IMR-90 (cell line): Measurements from ENCODE around the gene PARD3. TPM values are rescaled to one million over a fixed set of nuclear protein-coding genes. Genes with fewer than 3 reads are reported as not detected.
A peak's percentile ranks its signal among the peaks of the same experiment; 100 is the strongest.

Experiments used
- ATAC-seq: fragments of 200-7000 bp; cut with Tn5 transposase; 2 replicates; pipeline ENCODE4 v1.9.1; 2020; ENCODE audit warnings: low read depth, mild to moderate bottlenecking, moderate library complexity
- BruUV-seq: library from RNA; stranded (reverse); fragments of 400-500 nt; replicated peaks from 2 replicates; lab custom pipeline; 2021; lab: Mats Ljungman, UMichigan
- CTCF ChIA-PET: fragments of 300-600 bp; formaldehyde crosslinking; extraction: SDS; loops from one replicate; lab custom pipeline; 2021; ENCODE audit warnings: antibody characterized with exemption; lab: Yijun Ruan, JAX
- POLR2A ChIA-PET: fragments of 300-600 bp; sonication (Branson Sonifier 250); formaldehyde crosslinking; loops from one replicate; lab custom pipeline; 2022; ENCODE audit warnings: antibody characterized with exemption; ENCODE audit not compliant: unreplicated experiment; lab: Charles Lee
- DNase-seq: peaks from one replicate; pipeline ENCODE4 v3.0.0; 2013
- H2AFZ ChIP-seq: replicated peaks from 2 replicates; pipeline ENCODE3; 2013; ENCODE audit warnings: low read length, mild to moderate bottlenecking; ENCODE audit not compliant: poor library complexity
- H2AK5ac ChIP-seq: 2 replicates; pipeline ENCODE4 v1.6.1; 2013; ENCODE audit warnings: low read depth, low read length, inconsistent platforms
- H2AK9ac ChIP-seq: replicated peaks from 2 replicates; pipeline ENCODE3; 2013; ENCODE audit warnings: mild to moderate bottlenecking, low read depth, low read length, moderate library complexity; ENCODE audit not compliant: poor library complexity
- H2BK120ac ChIP-seq: 2 replicates; pipeline ENCODE4 v1.6.1; 2013; ENCODE audit warnings: low read depth, low read length, inconsistent platforms
- H2BK15ac ChIP-seq: 3 replicates; pipeline ENCODE4 v1.6.1; 2013; ENCODE audit warnings: low read depth, low read length, inconsistent platforms
- H2BK20ac ChIP-seq: 2 replicates; pipeline ENCODE4 v1.6.1; 2013; ENCODE audit warnings: low read depth, mild to moderate bottlenecking, inconsistent platforms, low read length, moderate library complexity
- H2BK5ac ChIP-seq: 2 replicates; pipeline ENCODE4 v1.6.1; 2013; ENCODE audit warnings: mild to moderate bottlenecking, low read depth, low read length, inconsistent platforms; ENCODE audit not compliant: poor library complexity, severe bottlenecking
- H3K14ac ChIP-seq: replicated peaks from 2 replicates; pipeline ENCODE4 v1.6.1; 2013; ENCODE audit warnings: low read depth, low read length, inconsistent platforms
- H3K18ac ChIP-seq: 2 replicates; pipeline ENCODE4 v1.6.1; 2013; ENCODE audit warnings: low read depth, low read length, control low read depth
- H3K23ac ChIP-seq: 2 replicates; pipeline ENCODE4 v1.6.1; 2013; ENCODE audit warnings: low read depth, low read length, inconsistent platforms
- H3K27ac ChIP-seq: 2 replicates; pipeline ENCODE4 v1.5.1; 2013; ENCODE audit warnings: mild to moderate bottlenecking, control low read depth, low read length; ENCODE audit not compliant: insufficient read depth
- H3K27me3 ChIP-seq: 2 replicates; pipeline ENCODE4 v1.6.1; 2013; ENCODE audit warnings: low read length; ENCODE audit not compliant: control insufficient read depth, insufficient read depth
- H3K36me3 ChIP-seq: 2 replicates; pipeline ENCODE4 v1.6.1; 2013; ENCODE audit warnings: low read length, mixed read lengths; ENCODE audit not compliant: control insufficient read depth, insufficient read depth
- H3K4ac ChIP-seq: 2 replicates; pipeline ENCODE4 v1.6.1; 2013; ENCODE audit warnings: low read depth, low read length, inconsistent platforms
- H3K4me1 ChIP-seq: 2 replicates; pipeline ENCODE4 v1.6.1; 2013; ENCODE audit warnings: low read length, mixed read lengths; ENCODE audit not compliant: control insufficient read depth, insufficient read depth
- H3K4me2 ChIP-seq: 2 replicates; pipeline ENCODE4 v1.6.1; 2013; ENCODE audit warnings: low read depth, mild to moderate bottlenecking, control low read depth, low read length, moderate library complexity
- H3K4me3 ChIP-seq: 2 replicates; pipeline ENCODE4 v1.5.1; 2013; ENCODE audit warnings: low read depth, mild to moderate bottlenecking, control low read depth, low read length, moderate library complexity; ENCODE audit not compliant: insufficient read depth
- H3K56ac ChIP-seq: 2 replicates; pipeline ENCODE4 v1.6.1; 2013; ENCODE audit warnings: low read length, inconsistent platforms; ENCODE audit not compliant: insufficient read depth; ENCODE audit errors: extremely low read depth
- H3K79me1 ChIP-seq, 2 experiments: 2 replicates each; pipeline ENCODE4 v1.6.1; 2013; ENCODE audit warnings: low read length in 2 of 2, inconsistent platforms in 1 of 2, low read depth in 1 of 2
- H3K9ac ChIP-seq: 2 replicates; pipeline ENCODE4 v1.6.1; 2013; ENCODE audit warnings: low read depth, low read length, control low read depth
- H3K9me1 ChIP-seq: 2 replicates; pipeline ENCODE4 v1.6.1; 2013; ENCODE audit warnings: low read length, inconsistent platforms; ENCODE audit not compliant: insufficient read depth
- H3K9me3 ChIP-seq: 2 replicates; pipeline ENCODE4 v1.6.1; 2013; ENCODE audit warnings: low read length; ENCODE audit not compliant: control insufficient read depth, insufficient read depth
- H4K20me1 ChIP-seq: 2 replicates; pipeline ENCODE4 v1.6.1; 2013; ENCODE audit warnings: low read length, inconsistent platforms; ENCODE audit not compliant: insufficient read depth
- H4K5ac ChIP-seq: 2 replicates; pipeline ENCODE4 v1.6.1; 2013; ENCODE audit warnings: mild to moderate bottlenecking, low read depth, low read length, control low read depth
- H4K8ac ChIP-seq, 2 experiments: 2 replicates each; pipeline ENCODE4 v1.6.1; 2013; ENCODE audit warnings: low read depth in 2 of 2, low read length in 2 of 2, control low read depth in 1 of 2, inconsistent platforms in 1 of 2
- H4K91ac ChIP-seq: 2 replicates; pipeline ENCODE4 v1.6.1; 2013; ENCODE audit warnings: low read depth, low read length, inconsistent platforms; ENCODE audit not compliant: insufficient read depth
- BHLHE40 ChIP-seq: fragments of 150-350 bp; IDR thresholded peaks from 2 replicates; pipeline ENCODE4 v1.6.1; 2016; ENCODE audit warnings: mild to moderate bottlenecking, low read depth, low read length
- FOS ChIP-seq: fragments of 150-350 bp; IDR thresholded peaks from 2 replicates; pipeline ENCODE4 v1.6.1; 2016; ENCODE audit warnings: low read depth, low read length
- MAFK ChIP-seq: IDR thresholded peaks from 2 replicates; pipeline ENCODE4 v1.6.1; 2012; ENCODE audit warnings: low read depth, low read length, improper control_type of control experiment
- MAZ ChIP-seq: IDR thresholded peaks from 2 replicates; pipeline ENCODE4 v1.6.1; 2012; ENCODE audit warnings: low read depth, mild to moderate bottlenecking, low read length, improper control_type of control experiment, moderate library complexity, borderline replicate concordance
- MXI1 ChIP-seq: IDR thresholded peaks from 2 replicates; pipeline ENCODE4 v1.6.1; 2012; ENCODE audit warnings: low read depth, mild to moderate bottlenecking, low read length, moderate library complexity, borderline replicate concordance
- NFE2L2 ChIP-seq: fragments of 150-350 bp; IDR thresholded peaks from 2 replicates; pipeline ENCODE4 v1.6.1; 2016; ENCODE audit warnings: low read depth, mild to moderate bottlenecking, low read length
- RAD21 ChIP-seq: IDR thresholded peaks from 2 replicates; pipeline ENCODE4 v1.6.1; 2012; ENCODE audit warnings: low read length, improper control_type of control experiment
- RCOR1 ChIP-seq: IDR thresholded peaks from 2 replicates; pipeline ENCODE4 v1.6.1; 2012; ENCODE audit warnings: mild to moderate bottlenecking, low read length, improper control_type of control experiment; ENCODE audit not compliant: insufficient replicate concordance
- RFX5 ChIP-seq: IDR thresholded peaks from 2 replicates; pipeline ENCODE4 v1.8.0; 2012; ENCODE audit warnings: low read depth, mild to moderate bottlenecking, low read length, moderate library complexity
- WGBS, 2 experiments: methylation state at CpG; one replicate each; pipeline versions ENCODE4 v1.1.5 to v1.1.7; 2013; ENCODE audit warnings: missing lambda C conversion rate in 2 of 2; ENCODE audit not compliant: insufficient read length in 1 of 2; ENCODE audit errors: extremely low coverage in 2 of 2; 5-methylcytosine and 5-hydroxymethylcytosine counted together
- dilution Hi-C: fragments of 300-500 bp; cut with HindIII; formaldehyde crosslinking; loops from one replicate; pipeline ENCODE4 v1.14.3; 2018; ENCODE audit warnings: low sequenced_read_pairs; ENCODE audit not compliant: unreplicated experiment
- in situ Hi-C: fragments of 300-500 bp; cut with MboI; formaldehyde crosslinking; loops from 3 replicates; pipeline ENCODE4 v1.14.3; 2019; ENCODE audit warnings: low sequenced_read_pairs, inconsistent platforms, mixed read lengths
- intact Hi-C: fragments of 100-400 bp; cut with micrococcal nuclease; formaldehyde crosslinking; loops from 2 replicates; pipeline ENCODE4 v1.10.0; 2022
- polyA plus RNA-seq, 3 experiments: library from polyadenylated mRNA; depleted of rRNA; stranded (reverse); fragments of >200 nt; gene quantifications; 2 replicates each; pipeline ENCODE4 v1.2.3, GENCODE V29; 2012; ENCODE audit warnings: low replicate concordance in 1 of 3
- total RNA-seq: library from RNA; depleted of rRNA; stranded (reverse); fragments of >200 nt; gene quantifications from 2 replicates; pipeline ENCODE4 v1.2.3, GENCODE V29; 2012
- TF ChIP-seq, protein P1 (sequence below): fragments of 150-350 bp; IDR thresholded peaks from 2 replicates; pipeline ENCODE4 v1.6.1; 2016; ENCODE audit warnings: low read depth, mild to moderate bottlenecking, low read length, moderate library complexity, borderline replicate concordance
- TF ChIP-seq, protein P2 (sequence below): fragments of 150-350 bp; IDR thresholded peaks from 2 replicates; pipeline ENCODE4 v1.6.1; 2017; ENCODE audit warnings: mild to moderate bottlenecking, antibody characterized with exemption, low read length, low read depth

PARD3 gene
- total and polyA plus RNA-seq, 2 of the 4 experiments (the other 2 are of a cell fraction): 14.6 to 37.5 TPM

DNA sequence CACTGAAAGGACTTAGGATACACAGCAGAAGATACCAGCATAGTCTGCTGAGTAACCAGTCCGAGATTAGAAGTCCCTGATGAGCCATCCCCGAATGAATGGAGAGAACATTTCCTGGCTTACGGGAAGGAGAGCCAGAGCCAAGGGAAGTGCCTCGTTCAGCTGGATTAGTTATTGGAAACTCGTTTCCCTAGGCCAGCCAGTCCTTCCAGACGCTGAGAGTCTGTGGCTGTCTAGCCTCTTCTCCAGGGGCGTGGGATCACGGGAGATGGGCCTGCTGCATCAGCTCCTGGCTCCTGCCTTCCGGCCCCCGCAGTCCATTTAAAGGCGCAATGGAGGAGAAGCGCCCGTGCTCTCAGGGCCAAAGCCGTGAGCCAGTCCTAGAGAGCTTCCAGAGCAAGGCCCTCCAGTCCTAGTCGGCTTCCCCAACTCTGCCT, 712.8 kb downstream of the PARD3 start:
- dilution Hi-C loops (no loop called here), in situ Hi-C loops (loop anchor here (25.0 kb wide), 1 partner anchor 765 kb away; the partner anchor contains the start of gene NRP1), intact Hi-C loops (no loop called here)
- H4K8ac ChIP-seq: peak overlapping the region; percentile 45 to 88
- H3K4me2 ChIP-seq: peak overlapping the region; percentile 61
- H3K4me1 ChIP-seq: peaks cover 13% of the 10 kb centered on the region
- H3K18ac ChIP-seq: peak overlapping the region; percentile 94
- H4K20me1 ChIP-seq: no peaks in the 10 kb centered on the region
- peak overlapping the region; percentile 80 for H4K91ac ChIP-seq
- peak overlapping the region; percentile 80 for H3K4ac ChIP-seq
- peak overlapping the region; percentile 92 for H2BK120ac ChIP-seq
- H3K9ac ChIP-seq: peak overlapping the region; percentile 30
- no TSS peak for BruUV-seq
- DNase-seq (peak; percentile 78), ATAC-seq (peak; percentile 66)
- peak overlapping the region; percentile 73 for H4K5ac ChIP-seq
- peak overlapping the region; percentile 88 for H2BK20ac ChIP-seq
- no peaks in the 10 kb centered on the region for H3K79me1 ChIP-seq
- peak overlapping the region; percentile 82 for H3K23ac ChIP-seq
- no peaks in the 10 kb centered on the region for H3K9me3 ChIP-seq
- H3K4me3 ChIP-seq: no peak overlapping the region
- H3K27me3 ChIP-seq: no peaks in the 10 kb centered on the region
- POLR2A ChIA-PET: no interaction called here
- H3K36me3 ChIP-seq: no peaks in the 10 kb centered on the region
- peak overlapping the region; percentile 86 for H2AFZ ChIP-seq
- H2BK15ac ChIP-seq: peak overlapping the region; percentile 67; the same call in 1 of the 3 replicates
- TF ChIP-seq MXI1 (no peak), RCOR1 (no peak), FOS (no peak), NFE2L2 (no peak), MAFK (0 out of 2 replicates have a peak, but pooled peaks have one; percentile 14), MAZ (no peak), RAD21 (no peak), BHLHE40 (peak; percentile 53), RFX5 (no peak)
- TF ChIP-seq, protein P1, sequence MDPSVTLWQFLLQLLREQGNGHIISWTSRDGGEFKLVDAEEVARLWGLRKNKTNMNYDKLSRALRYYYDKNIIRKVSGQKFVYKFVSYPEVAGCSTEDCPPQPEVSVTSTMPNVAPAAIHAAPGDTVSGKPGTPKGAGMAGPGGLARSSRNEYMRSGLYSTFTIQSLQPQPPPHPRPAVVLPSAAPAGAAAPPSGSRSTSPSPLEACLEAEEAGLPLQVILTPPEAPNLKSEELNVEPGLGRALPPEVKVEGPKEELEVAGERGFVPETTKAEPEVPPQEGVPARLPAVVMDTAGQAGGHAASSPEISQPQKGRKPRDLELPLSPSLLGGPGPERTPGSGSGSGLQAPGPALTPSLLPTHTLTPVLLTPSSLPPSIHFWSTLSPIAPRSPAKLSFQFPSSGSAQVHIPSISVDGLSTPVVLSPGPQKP: no peak
- TF ChIP-seq, protein P2, sequence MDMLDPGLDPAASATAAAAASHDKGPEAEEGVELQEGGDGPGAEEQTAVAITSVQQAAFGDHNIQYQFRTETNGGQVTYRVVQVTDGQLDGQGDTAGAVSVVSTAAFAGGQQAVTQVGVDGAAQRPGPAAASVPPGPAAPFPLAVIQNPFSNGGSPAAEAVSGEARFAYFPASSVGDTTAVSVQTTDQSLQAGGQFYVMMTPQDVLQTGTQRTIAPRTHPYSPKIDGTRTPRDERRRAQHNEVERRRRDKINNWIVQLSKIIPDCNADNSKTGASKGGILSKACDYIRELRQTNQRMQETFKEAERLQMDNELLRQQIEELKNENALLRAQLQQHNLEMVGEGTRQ: no peak
- peak overlapping the region; percentile 73 for H2BK5ac ChIP-seq
- no peak overlapping the region for H2AK9ac ChIP-seq
- 0 out of 2 replicates have a peak overlapping the region, but pooled peaks have one; percentile 21 for H3K56ac ChIP-seq
- H3K14ac ChIP-seq: peak overlapping the region; percentile 84
- CTCF ChIA-PET: no interaction called here
- H3K9me1 ChIP-seq: peaks cover 5% of the 10 kb centered on the region
- H2AK5ac ChIP-seq: no peak overlapping the region; the same call in 1 of the 2 replicates
- H3K27ac ChIP-seq: peak overlapping the region; percentile 91
- WGBS, 2 experiments: 0% methylated on average over 2 of the region's 15 CpGs; no CpG with 5 or more reads in 1 of the 2 experiments
